ENCODE measurements around the gene SFXN5.

GRCh38 chr2:73077424-73077795 is 5.9 kb upstream of the SFXN5 start:
- TF ChIP-seq CTCF (IDR thresholded peaks at IDR 0.05; ENCODE audit: control extremely low read depth in 1 of 3, insufficient read depth in 1 of 3, low read depth in 1 of 3, low read length in 3 of 3) (no peak), EZH2 (IDR thresholded peaks at IDR 0.05; ENCODE audit: low read depth, low read length, severe bottlenecking) (no peak), POLR2AphosphoS5 (IDR thresholded peaks at IDR 0.05; ENCODE audit: low read depth, low read length) (no peak), CBX5 (IDR thresholded peaks at IDR 0.05; ENCODE audit: low read depth, low read length) (no peak), NANOG (IDR thresholded peaks at IDR 0.05; ENCODE audit: insufficient read depth, low read depth, low read length, poor library complexity, severe bottlenecking) (no peak), CEBPB (IDR thresholded peaks at IDR 0.05; ENCODE audit: low read depth, low read length) (no peak), KDM5A (IDR thresholded peaks at IDR 0.05; ENCODE audit: low read length) (no peak)
